ENCODE data around the gene TCEANC2.

DNA sequence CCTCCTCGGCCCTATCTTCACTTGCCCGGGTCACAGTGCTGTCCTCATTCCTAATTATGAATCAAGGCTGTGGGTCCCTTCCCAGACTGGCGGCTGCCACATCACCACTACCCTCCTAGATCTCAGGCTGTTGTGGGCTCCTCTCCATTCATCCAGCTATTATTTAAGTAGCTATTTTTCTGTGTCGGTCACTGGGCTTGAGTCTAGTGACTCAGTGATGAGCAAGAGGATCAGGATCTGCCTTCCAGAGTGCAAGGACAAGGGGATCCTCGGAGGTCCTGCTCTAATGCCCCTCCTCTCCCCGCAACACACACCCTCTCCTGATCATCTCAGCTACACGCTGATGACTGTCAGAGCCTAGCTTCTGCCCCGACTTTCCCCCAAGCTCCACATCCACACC lies 65.3 kb downstream of the TCEANC2 start:
- no peak for TF ChIP-seq CTCF (IDR thresholded peaks at IDR 0.05; ENCODE audit: low read length)
- TF ChIP-seq EZH2 (IDR thresholded peaks at IDR 0.05; ENCODE audit: borderline replicate concordance, low read length) = no peak
